ENCODE data around the gene COX14.
A peak's percentile ranks its signal among the peaks of the same experiment; 100 is the strongest.
"Not testable (repeated sequence)": the region's sequence is repeated elsewhere in the genome, so short reads cannot be mapped to it uniquely, and the experiment has no call there.

COX14 gene

GRCh38 chr12:50154947-50155346 is 42.9 kb downstream of the COX14 start:
- not testable (repeated sequence) for DNase-seq (ENCODE audit: low spot score)

GRCh38 chr12:50156641-50157040 is 44.6 kb downstream of the COX14 start:
- DNase-seq (ENCODE audit: low spot score): no peak

DNA sequence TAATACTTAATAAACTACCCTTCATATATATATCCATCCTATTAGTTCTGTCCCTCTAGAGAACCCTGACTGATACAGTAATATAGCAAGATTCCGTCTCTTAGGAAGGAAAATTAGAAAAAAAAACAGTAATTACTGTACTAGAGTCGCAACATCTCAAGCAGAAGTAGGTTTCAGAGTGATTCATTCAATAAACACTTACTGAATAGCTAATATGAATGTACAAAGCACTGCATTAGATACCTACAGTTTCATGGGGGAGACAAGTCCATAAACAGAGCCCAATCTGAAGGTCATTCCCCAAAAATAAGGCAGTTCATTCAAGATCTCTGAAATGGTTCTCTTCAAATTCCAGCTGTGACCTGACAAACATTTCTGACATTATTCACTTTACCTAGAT is 45.2 kb downstream of the COX14 start:
- DNase-seq (ENCODE audit: low spot score): no peak

DNA sequence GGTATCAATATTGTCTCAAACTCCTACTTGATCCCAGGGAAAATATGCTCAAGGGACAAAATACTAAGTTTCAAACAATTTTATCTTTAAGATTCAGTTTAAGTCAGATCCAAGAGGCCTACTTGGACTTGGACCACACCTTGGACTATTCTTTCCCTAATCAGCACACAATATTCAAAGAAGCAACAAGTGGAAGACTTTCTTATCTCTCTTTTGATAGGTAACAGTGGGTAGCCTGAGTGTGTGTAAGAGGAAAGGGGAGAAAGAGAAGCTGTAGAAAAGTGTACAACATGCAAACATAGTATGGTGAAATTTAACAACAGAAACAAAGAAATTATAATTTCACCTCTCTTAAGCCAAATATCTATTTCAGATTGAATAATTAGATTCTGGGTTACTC is 48.6 kb downstream of the COX14 start:
- no peak for DNase-seq (ENCODE audit: low spot score)

DNA sequence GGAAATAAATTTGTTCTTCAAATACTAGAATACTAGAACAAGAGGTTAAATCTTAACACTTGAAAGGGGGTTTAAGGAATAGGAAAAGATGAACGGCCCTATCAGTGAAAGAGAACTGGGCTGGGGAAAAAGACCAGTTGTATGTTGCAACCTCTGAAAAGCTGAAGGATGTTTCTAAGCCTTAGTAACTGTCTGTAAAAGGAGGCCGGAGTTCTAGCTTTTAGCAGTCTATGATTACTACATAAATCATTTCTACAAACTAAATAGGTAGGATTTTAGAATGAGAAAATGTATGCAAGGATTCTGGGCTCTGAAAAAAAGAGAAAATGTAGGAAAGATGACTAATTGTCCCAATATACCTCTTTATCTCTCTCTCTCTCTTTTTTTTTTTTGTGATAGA is 50.2 kb downstream of the COX14 start:
- no peak for DNase-seq (ENCODE audit: low spot score)

DNA sequence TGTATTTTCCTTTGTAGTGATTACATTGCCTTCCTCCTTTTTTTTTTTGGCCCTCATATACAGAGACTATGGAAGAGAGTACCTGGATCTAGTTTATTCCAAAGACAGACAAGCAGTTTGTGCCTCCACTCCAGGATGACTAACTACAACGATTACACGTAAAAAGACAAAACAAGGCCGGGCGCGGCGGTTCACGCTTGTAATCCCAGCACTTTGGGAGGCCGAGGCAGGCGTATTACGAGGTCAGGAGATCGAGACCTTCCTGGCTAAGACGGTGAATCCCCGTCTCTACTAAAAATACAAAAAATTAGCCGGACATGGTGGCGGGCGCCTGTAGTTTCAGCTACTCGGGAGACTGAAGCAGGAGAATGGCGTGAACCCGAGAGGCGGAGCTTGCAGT is 52.9 kb downstream of the COX14 start:
- no peak for DNase-seq (ENCODE audit: low spot score)

DNA sequence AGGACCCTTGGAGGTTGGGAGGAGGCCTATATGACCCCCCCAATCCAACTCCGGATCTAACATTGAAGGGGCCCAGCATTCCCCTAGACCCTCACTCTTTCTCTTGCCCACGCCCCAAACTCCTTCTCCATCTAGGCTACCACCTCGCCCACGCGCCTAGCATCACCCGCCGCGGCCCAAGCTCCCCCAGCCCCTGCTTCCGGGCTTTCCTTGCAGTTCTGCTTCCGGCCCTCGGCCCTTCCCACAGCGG is 54.7 kb downstream of the COX14 start:
- no peak for DNase-seq (ENCODE audit: low spot score)

DNA sequence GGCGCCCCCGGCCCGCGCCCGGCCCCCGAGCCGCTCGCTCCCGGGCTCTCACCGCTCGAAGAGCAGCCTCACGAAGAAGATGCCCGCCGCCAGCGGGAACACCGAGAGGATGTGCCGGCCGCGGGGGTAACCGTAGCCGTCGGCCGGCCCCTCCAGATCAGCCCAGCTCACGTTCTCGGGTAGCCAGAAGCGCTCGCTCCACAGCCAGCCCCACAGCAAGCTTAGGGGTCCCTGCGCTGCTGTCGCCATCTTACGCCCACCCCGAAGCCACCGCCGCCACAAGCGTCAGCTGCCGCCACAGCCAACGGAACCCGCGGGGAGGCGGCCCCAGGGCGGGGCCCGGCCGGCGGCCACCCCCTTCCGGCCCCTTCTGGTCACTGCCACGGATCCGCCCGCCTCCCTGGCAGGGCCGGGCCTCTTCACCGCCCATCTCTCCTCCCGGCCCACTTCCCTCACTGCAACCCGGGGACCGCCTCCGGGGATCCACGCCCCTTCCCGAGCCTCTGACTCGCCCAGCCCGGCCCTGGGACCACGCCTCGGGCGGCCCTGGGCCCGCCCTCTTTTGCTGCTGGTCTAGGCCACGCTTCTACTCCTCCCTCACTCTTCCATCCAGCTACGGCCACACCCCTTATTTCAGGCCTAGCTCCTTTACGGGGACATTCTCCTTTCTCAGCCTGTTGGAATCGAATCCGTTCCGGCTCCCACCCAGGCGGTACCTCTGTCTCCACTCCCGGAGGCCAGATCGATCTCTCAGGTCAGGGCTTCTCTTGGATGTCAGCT is 55.2 kb downstream of the COX14 start, which contains the start of gene CERS5:
Gene CERS5, minus strand, starts transcription at position 321 of the 780 bp plus-strand sequence. Its CDS starts 72 bp downstream, at position 249.
- peak; percentile 98 for DNase-seq (ENCODE audit: low spot score)
